T-helper 2 cell treated with Interferon-gamma antibody and Interleukin-4, amounts not matched to agents 100 ng/mL and 5 ng/mL, for 36 hours (primary cell): Measurements from ENCODE around the gene ELFN2. TPM values are rescaled to one million over a fixed set of nuclear protein-coding genes. Genes with fewer than 3 reads are reported as not detected.

Source experiments
- intact Hi-C: fragments of 100-400 bp; cut with micrococcal nuclease; formaldehyde crosslinking; loops from one replicate; pipeline ENCODE4 v1.15.1; 2023
- total RNA-seq: library from RNA; stranded (reverse); gene quantifications from 2 replicates; pipeline ENCODE4 v1.2.3, GENCODE V29; 2022

ELFN2 gene
- total RNA-seq, 1 donor from 2014 or later = 0.07 TPM

- intact Hi-C loops = no loop called here
These were observed 27.8 kb upstream of the ELFN2 start for GRCh38 chr22:37454857-37455686.

GRCh38 chr22:37453696-37454095 lies 26.4 kb upstream of the ELFN2 start:
- intact Hi-C loops = no loop called here

- intact Hi-C loops = no loop called here
These were observed 23.9 kb upstream of the ELFN2 start for GRCh38 chr22:37451218-37451617.

- intact Hi-C loops = no loop called here
These were observed 22.2 kb upstream of the ELFN2 start for GRCh38 chr22:37449331-37450001.

- intact Hi-C loops = no loop called here
These were observed 21.3 kb upstream of the ELFN2 start for GRCh38 chr22:37448516-37449127.

- intact Hi-C loops = no loop called here
These were observed 18.2 kb upstream of the ELFN2 start for GRCh38 chr22:37445501-37445900.

- intact Hi-C loops = no loop called here
These were observed 16.7 kb upstream of the ELFN2 start for GRCh38 chr22:37443977-37444376.

GRCh38 chr22:37443086-37443485 lies 15.8 kb upstream of the ELFN2 start:
- intact Hi-C loops = no loop called here

- intact Hi-C loops = no loop called here
These were observed 15.3 kb upstream of the ELFN2 start for GRCh38 chr22:37442537-37442936.

- intact Hi-C loops = no loop called here
These were observed 14.9 kb upstream of the ELFN2 start for GRCh38 chr22:37442135-37442534.

GRCh38 chr22:37440875-37441274 lies 13.6 kb upstream of the ELFN2 start:
- intact Hi-C loops = no loop called here

- intact Hi-C loops = no loop called here
These were observed 12.1 kb upstream of the ELFN2 start for GRCh38 chr22:37439347-37439746.

- intact Hi-C loops = no loop called here
These were observed 8.8 kb upstream of the ELFN2 start for GRCh38 chr22:37435970-37436603.

- intact Hi-C loops = no loop called here
These were observed 6.5 kb upstream of the ELFN2 start for GRCh38 chr22:37433786-37434185.

GRCh38 chr22:37432708-37433054 lies 5.4 kb upstream of the ELFN2 start:
- intact Hi-C loops = no loop called here

- intact Hi-C loops = no loop called here
These were observed 4.8 kb upstream of the ELFN2 start for GRCh38 chr22:37431801-37432707.

GRCh38 chr22:37431366-37431765 lies 4.1 kb upstream of the ELFN2 start:
- intact Hi-C loops = no loop called here

- intact Hi-C loops = no loop called here
These were observed 3.7 kb upstream of the ELFN2 start for GRCh38 chr22:37430941-37431340.

GRCh38 chr22:37428649-37429586 lies 1.6 kb upstream of the ELFN2 start:
- intact Hi-C loops = loop anchor here (1.0 to 2.0 kb wide), 2 partner anchors 112 to 162 kb away; no protein-coding TSS in a partner anchor
